Measurements from ENCODE around the gene NDC1.
"Not testable (repeated sequence)": the region's sequence is repeated elsewhere in the genome, so short reads cannot be mapped to it uniquely, and the experiment has no call there.

Gene NDC1, protein sequence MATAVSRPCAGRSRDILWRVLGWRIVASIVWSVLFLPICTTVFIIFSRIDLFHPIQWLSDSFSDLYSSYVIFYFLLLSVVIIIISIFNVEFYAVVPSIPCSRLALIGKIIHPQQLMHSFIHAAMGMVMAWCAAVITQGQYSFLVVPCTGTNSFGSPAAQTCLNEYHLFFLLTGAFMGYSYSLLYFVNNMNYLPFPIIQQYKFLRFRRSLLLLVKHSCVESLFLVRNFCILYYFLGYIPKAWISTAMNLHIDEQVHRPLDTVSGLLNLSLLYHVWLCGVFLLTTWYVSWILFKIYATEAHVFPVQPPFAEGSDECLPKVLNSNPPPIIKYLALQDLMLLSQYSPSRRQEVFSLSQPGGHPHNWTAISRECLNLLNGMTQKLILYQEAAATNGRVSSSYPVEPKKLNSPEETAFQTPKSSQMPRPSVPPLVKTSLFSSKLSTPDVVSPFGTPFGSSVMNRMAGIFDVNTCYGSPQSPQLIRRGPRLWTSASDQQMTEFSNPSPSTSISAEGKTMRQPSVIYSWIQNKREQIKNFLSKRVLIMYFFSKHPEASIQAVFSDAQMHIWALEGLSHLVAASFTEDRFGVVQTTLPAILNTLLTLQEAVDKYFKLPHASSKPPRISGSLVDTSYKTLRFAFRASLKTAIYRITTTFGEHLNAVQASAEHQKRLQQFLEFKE

DNA sequence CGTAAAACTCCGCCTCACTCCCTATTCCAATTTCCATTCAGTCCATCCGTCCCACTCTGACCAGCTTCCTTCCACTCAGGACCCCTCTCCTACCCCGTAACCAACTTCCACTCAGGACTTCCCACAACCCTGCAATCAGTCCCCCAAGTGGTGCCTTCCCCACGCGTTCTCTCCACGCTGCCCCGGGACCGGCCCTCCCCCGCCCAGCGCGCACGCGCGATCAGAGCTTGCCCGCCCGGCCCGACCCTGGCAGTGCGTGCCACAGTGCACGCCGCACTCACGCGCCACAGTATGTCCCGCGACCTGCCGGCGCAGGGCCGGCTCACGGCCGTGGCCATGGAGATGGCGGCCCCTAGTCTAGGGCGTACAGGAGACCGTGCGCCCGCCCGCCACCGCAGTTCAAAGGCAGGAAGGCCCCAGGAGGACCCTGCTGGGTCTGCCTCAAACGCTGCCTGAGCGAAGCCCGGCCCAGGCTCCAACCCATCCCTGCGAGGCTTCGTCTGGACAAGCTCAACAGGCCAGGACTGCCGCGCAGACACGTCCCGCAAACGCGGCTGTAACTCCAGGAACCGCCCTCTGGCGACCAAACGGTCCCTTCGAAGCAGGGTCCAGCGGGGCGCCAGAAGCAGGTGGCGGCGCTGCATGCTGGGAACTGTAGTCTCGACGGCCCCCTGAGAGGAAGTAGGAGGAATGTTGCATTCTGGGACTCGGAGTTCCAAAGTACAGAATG lies at the start of gene NDC1:
NDC1 (minus strand) TSS at position 373 of the 730 bp plus-strand sequence; CDS start at position 338, 35 bp downstream.
- in situ Hi-C loops (cut with MboI; ENCODE audit: low pct_unique_long_range_greater_than_20kb, low sequenced_read_pairs), result no loop called here
- DNase-seq, result peak; percentile 97

DNA sequence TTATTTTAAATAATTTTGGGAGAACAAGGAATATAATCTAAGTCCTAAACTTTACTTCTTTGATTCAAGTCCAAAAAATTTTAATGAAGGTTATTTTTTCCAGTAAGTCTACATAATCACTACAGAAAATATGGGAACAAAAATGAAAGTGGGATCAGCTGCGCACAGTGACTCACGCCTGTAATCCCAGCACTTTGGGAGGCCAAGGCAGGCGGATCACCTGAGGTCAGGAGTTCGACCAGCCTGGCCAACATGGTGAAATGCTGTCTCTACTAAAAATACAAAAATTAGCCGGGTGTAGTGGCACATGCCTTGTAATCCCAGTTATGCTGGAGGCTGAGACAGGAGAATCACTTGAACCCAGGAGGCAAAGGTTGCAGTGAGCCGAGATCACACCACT lies 45.5 kb upstream of the NDC1 start:
- in situ Hi-C loops (cut with MboI; ENCODE audit: low pct_unique_long_range_greater_than_20kb, low sequenced_read_pairs); DNase-seq: not testable (repeated sequence)

- DNase-seq; in situ Hi-C loops (cut with MboI; ENCODE audit: low pct_unique_long_range_greater_than_20kb, low sequenced_read_pairs): not testable (repeated sequence)
These were observed 43.8 kb upstream of the NDC1 start for GRCh38 chr1:53881853-53882252.

GRCh38 chr1:53878492-53879105 lies 40.5 kb upstream of the NDC1 start:
- in situ Hi-C loops (cut with MboI; ENCODE audit: low pct_unique_long_range_greater_than_20kb, low sequenced_read_pairs), result no loop called here
- peak; percentile 58 for DNase-seq

- in situ Hi-C loops (cut with MboI; ENCODE audit: low pct_unique_long_range_greater_than_20kb, low sequenced_read_pairs); DNase-seq: not testable (repeated sequence)
These were observed 37.1 kb upstream of the NDC1 start for GRCh38 chr1:53875150-53875549.

DNA sequence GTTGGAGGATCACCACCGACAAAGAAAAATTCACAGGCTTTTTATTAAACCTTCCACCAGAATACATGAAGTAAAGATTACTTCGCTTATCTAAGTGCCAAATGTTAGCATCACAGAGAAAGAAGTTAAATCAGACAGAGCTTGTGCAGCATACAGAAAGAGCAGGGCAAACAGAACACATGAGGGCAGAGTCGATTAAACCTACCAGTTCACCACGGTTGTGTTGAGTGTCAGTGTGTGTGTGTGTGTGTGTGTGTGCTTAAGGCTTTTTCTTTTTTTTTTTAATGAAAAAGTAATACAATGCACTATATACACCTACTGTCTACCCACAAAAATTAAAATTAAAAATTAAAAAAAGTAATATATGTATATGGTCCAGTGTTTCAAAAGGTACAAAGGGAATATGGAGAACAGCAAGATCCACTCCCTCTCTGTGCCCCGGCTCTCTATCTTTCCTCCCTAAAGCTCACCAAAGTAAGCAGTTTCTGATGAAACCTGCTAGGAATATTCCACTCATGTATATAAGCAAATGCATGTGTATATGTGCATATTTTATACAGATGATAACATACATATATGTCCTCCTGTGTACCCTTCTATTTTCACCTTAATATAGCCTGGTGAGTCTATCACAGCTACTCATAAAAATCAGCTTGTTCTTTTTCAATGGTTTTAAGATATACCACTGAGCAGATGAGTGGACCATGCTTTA lies 33.8 kb upstream of the NDC1 start:
- DNase-seq, result no peak
- in situ Hi-C loops (cut with MboI; ENCODE audit: low pct_unique_long_range_greater_than_20kb, low sequenced_read_pairs), result loop anchor here (25.0 kb wide), 1 partner anchor 940 kb away; the partner anchor contains the start of gene TTC22

DNA sequence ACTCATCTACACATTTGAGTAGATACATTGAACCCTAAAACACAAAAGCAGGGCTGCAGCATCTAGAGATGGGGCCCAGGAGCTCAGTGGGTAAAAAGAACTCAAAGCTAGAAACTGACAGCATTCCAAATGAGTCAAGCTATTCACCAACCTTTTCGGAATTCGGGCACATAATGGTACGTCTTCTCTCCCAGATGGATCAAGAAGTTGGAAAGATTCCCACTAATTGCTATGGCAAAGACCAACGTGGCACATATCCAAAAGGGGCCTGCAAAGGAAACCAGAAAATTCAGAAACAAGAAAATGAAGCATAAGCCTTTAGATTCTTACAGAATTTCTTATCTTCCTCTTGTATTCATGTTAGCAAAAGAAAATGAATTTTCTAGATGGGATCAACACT lies 33.1 kb upstream of the NDC1 start:
- no peak for DNase-seq
- in situ Hi-C loops (cut with MboI; ENCODE audit: low pct_unique_long_range_greater_than_20kb, low sequenced_read_pairs), result loop anchor here (25.0 kb wide), 1 partner anchor 941 kb away; the partner anchor contains the start of gene TTC22

DNA sequence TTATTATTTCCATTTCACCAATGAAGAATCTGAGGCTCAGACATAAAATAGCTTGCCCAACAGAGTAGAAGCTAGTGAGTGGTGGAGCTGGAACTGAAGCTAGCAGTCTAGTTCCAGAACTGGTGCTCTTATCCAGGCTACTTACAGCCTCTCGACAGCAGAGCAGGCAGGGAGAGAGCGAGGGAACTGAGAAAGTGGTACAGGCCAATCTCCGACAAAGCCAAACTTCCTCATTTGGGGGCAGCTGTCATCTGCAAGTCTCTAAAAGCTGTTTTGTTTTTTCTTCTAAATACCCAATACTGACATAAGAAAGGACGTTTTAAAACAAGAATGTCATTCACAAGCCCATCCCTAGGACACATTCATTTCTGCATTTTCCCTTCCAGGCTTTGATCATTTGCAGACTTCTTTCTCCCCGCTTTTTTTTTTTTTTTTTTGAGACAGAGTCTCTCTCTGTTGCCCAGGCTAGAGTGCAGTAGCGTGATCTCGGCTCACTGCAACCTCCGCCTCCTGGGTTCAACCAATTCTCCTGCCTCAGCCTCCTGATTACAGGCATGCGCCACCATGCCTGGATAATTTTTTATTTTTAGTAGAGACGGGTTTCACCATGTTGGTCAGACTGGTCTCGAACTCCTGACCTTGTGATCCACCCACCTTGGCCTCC lies 31.5 kb upstream of the NDC1 start:
- in situ Hi-C loops (cut with MboI; ENCODE audit: low pct_unique_long_range_greater_than_20kb, low sequenced_read_pairs), result loop anchor here (25.0 kb wide), 1 partner anchor 943 kb away; the partner anchor contains the start of gene TTC22
- peak; percentile 80 for DNase-seq

DNA sequence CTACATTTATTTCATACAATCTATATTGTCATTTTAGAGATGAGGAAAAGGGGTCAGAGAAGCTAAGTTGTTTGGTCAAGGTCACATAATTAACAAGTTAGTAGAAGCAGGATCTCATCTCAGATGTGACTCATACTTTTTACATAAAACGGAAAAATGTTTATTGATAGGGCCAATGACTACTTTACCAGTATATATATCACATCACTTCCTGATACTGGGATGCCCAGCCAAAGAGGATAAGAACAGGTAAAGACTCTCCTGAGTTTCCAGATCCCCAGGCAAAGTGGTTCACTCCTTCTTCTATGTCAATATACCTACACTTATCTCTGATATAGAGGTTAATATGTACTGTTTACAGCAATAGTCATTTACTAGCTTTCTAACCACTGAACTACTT lies 30.5 kb upstream of the NDC1 start:
- no peak for DNase-seq
- in situ Hi-C loops (cut with MboI; ENCODE audit: low pct_unique_long_range_greater_than_20kb, low sequenced_read_pairs), result loop anchor here (25.0 kb wide), 1 partner anchor 944 kb away; the partner anchor contains the start of gene TTC22

GRCh38 chr1:53862507-53862906 lies 24.4 kb upstream of the NDC1 start:
- in situ Hi-C loops (cut with MboI; ENCODE audit: low pct_unique_long_range_greater_than_20kb, low sequenced_read_pairs), result loop anchor here (25.0 kb wide), 1 partner anchor 950 kb away; the partner anchor contains the start of gene TTC22
- DNase-seq, result no peak

DNA sequence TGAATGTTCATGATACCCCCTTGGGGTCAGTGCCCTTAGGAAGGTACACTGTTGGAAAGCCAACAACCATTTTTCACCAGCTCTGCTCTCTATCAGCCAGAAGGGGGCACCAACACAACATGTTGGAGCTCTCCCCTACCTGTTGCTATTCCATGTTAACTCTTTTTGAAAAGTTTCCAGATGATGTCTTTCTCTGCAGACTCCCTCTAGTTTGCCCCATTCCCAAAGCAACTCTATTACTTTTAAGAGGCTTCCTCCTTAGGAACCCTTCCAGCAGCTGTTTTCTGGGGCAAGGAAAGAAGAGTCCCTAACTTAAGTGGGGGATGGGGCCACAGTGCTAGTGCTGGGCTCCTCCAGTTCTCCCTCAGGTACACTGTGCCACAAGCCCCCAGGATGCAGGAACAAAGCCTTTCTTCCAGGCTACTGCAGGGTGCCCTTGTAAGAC lies 22.9 kb upstream of the NDC1 start:
- peak; percentile 73 for DNase-seq
- in situ Hi-C loops (cut with MboI; ENCODE audit: low pct_unique_long_range_greater_than_20kb, low sequenced_read_pairs), result loop anchor here (25.0 kb wide), 1 partner anchor 951 kb away; the partner anchor contains the start of gene TTC22

DNA sequence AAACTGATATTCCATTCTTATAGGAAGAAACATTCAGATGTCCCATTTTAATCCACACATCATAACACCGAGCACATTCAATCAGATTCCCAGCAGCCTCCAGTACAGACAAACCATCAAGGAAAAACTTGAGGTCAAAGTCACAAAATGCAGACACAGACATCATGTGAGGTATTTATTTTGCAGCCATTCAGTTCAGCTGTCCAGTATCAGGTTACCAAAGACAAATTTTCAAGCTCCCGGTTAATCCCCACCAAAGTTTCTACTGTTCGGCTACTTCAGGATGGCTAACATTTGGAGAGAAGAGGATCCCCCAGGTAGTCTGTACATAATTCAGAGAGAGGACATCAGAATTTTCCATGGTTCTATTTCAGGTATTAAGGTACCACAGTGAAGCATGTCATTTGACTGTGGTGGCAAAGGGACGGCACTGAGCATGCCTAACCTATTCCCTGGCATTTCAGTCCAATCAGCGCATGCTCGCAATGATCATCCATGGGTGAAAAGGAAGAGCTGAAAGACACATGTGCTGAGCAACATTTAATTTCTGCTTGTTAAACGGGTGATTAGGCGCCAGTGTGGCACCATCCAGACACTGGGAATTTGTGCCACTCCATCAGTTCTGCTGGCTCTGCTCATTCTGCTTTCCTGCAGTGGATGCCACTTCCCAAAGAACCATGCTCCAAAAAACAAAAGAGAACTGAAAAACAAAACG lies 13.6 kb upstream of the NDC1 start:
- in situ Hi-C loops (cut with MboI; ENCODE audit: low pct_unique_long_range_greater_than_20kb, low sequenced_read_pairs), result loop anchor here (25.0 kb wide), 1 partner anchor 961 kb away; the partner anchor contains the start of gene TTC22
- DNase-seq, result no peak

DNA sequence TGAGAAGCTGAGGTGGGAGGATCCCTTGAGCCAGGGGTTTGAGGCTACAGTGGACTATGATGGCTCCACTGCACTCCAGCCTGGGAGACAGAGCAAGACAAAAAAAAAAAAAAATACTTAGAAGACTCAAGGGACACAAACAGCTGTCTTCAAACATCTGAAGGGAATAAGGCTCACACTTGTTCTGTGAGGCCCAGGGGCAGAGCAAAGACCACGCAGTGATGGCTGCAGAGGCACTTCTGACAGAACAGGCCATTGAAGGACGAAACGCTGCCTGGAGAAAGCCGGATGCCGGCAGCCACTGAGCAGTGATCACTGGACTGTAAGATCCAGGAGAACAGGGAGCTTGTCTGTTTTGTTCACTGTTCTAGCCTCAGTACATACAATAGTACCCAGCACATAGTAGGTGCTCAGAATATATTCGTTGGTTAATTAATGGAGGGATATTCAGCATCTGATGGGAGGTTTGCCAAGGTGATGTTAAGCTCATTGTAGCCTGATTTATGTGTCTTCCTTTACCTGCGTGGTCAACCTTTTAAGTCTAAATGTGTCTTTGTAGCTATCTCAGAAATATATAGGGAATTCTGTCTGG lies 12.1 kb upstream of the NDC1 start:
- in situ Hi-C loops (cut with MboI; ENCODE audit: low pct_unique_long_range_greater_than_20kb, low sequenced_read_pairs), result loop anchor here (25.0 kb wide), 1 partner anchor 962 kb away; the partner anchor contains the start of gene TTC22
- DNase-seq, result no peak

DNA sequence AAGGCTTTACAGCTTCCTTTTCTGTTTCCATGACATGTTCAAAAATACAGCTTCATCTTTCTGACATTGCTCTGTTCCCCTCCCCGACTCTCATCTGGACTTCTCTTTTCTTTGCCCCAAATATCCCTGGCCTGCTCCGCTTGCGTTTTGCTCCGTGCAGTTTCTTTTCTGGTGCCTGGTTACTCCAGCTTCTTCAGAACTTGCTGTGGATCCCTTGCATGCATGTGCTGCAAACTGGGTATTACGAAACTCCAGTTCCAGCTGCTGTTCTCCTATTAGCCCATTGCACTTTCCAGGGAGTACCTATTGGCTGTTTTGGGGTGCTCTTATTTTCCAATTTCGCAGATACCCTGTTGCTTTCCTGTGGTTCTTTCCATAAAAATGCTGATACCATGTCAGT lies 9.9 kb upstream of the NDC1 start:
- in situ Hi-C loops (cut with MboI; ENCODE audit: low pct_unique_long_range_greater_than_20kb, low sequenced_read_pairs), result no loop called here
- DNase-seq, result no peak

DNA sequence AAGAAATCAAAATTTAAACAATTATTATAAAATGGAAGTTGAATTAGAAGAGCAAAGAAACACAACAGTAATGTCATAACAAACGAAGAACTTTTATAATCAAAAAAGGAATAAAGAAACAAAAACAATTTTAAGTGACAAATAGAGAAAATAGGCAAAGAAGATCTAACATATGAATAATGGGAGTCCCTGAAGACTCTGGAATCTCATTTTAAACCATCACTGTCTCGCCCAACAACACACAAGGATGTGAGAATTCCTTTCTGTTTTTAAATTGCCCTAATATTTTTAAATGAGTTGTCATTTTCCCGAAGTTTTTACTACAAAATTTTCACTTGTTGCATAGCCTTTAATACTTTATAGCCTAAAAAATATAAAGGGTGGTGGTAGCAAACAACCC lies 4.3 kb upstream of the NDC1 start:
- in situ Hi-C loops (cut with MboI; ENCODE audit: low pct_unique_long_range_greater_than_20kb, low sequenced_read_pairs), result no loop called here
- DNase-seq, result no peak

GRCh38 chr1:53838654-53838974 lies 518 bp upstream of the NDC1 start:
- in situ Hi-C loops (cut with MboI; ENCODE audit: low pct_unique_long_range_greater_than_20kb, low sequenced_read_pairs), result no loop called here
- no peak for DNase-seq

DNA sequence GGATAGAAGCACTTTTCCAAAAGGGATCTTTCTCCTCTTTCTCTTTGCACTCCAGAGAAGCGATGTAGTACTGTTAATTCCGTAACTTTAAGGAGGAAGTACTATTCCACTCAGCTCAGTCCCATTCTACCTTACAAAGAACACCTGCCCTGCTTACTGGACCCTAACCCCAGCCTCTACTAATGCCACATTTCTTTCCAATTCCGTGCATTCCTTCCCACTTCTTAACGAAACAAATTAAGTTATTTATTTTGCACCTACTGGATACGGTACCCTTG lies 511 bp downstream of the NDC1 start:
- no peak for DNase-seq
- in situ Hi-C loops (cut with MboI; ENCODE audit: low pct_unique_long_range_greater_than_20kb, low sequenced_read_pairs), result no loop called here

All from KBM-7 (cell line).